ENCODE results near the gene ADPRHL1.
A peak's percentile ranks its signal among the peaks of the same experiment; 100 is the strongest.

Gene ADPRHL1

GRCh38 chr13:113394339-113394640 is 59.0 kb downstream of the ADPRHL1 start:
- Histone ChIP-seq H3K18ac (ENCODE audit: low read length) (no peak overlapping the region), H3K79me2 (ENCODE audit: control insufficient read depth, insufficient read depth, low read length, poor library complexity) (peaks cover 3% of the 10 kb centered on the region), H3K27me3 (ENCODE audit: insufficient read depth, low read length) (no peaks in the 10 kb centered on the region), H3K14ac (ENCODE audit: low read length) (no peak overlapping the region), H3K9ac (ENCODE audit: low read length) (no peak overlapping the region), H2BK12ac (ENCODE audit: low read length) (no peak overlapping the region), H2AK5ac (ENCODE audit: low read length) (no peak overlapping the region), H4K12ac (ENCODE audit: low read depth, low read length) (no peak overlapping the region), H3K36me3 (ENCODE audit: control insufficient read depth in 1 of 2, insufficient read depth in 2 of 2, low read length in 2 of 2) (no peaks in the 10 kb centered on the region), H2BK120ac (ENCODE audit: insufficient read depth, low read length, poor library complexity) (no peak overlapping the region), H2AFZ (ENCODE audit: insufficient read depth, low read length, poor library complexity) (peak overlapping the region; percentile 67), H3K27ac (ENCODE audit: low read depth, low read length) (no peak overlapping the region), H3K4me3 (ENCODE audit: low read depth, low read length) (no peak overlapping the region), H3K4ac (ENCODE audit: low read depth, low read length) (no peak overlapping the region), H2BK5ac (ENCODE audit: low read depth, low read length, poor library complexity) (no peak overlapping the region), H4K91ac (ENCODE audit: low read depth, low read length) (no peak overlapping the region), H3K4me2 (ENCODE audit: low read length) (peak overlapping the region; percentile 50), H3K9me3 (ENCODE audit: insufficient read depth, low read depth, low read length) (no peaks in the 10 kb centered on the region), H4K8ac (ENCODE audit: low read depth, low read length) (no peak overlapping the region), H3K79me1 (ENCODE audit: low read length) (peaks cover 6% of the 10 kb centered on the region), H3K23ac (ENCODE audit: low read length) (no peak overlapping the region), H3K4me1 (ENCODE audit: control insufficient read depth in 1 of 2, insufficient read depth in 2 of 2, low read length in 2 of 2) (peaks cover 10 to 17% of the 10 kb centered on the region in 2 experiments)
- DNase-seq, result no peak
- WGBS (ENCODE audit: extremely low coverage, insufficient coverage, insufficient read length), result no CpG with 5 or more reads among the region's 13 CpGs

DNA sequence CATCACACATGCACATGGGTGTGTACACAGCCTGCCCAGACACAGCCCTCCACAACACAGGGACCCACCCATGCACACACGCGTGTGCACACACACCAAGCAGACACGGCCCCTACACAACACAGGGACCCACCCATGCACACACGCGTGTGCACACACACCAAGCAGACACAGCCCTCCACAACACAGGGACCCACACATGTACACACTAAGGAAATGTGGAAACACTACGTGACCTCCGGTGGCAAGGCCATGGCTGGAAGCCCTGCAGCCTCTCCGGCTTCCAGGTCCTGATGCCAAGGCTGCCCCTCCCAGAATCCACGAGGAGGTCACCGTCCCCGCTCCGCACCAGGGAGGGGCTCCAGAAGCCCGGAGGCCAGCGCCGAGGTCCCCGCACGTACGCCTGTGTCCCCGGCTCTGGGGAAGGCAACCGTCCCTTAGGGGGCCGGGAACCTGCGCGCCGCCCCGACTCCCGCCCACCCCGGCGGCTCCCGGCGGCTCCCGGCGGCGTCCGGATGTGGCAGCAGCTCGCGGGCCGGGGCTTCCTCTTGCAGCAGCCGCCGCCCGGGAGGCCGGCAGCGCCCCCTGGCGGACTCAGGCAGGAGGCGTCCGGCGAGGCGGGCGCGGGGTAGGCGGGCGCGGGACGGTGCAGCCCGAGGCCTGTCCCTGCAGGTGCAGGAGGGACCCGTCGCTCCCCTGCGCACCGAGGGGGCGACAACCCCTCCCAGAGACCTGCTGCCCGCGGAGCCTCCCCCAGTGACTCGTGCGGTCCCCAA is 59.5 kb downstream of the ADPRHL1 start:
- peak overlapping the region; percentile 2 for H3K4ac ChIP-seq (ENCODE audit: low read depth, low read length)
- no CpG with 5 or more reads among the region's 63 CpGs for WGBS (ENCODE audit: extremely low coverage, insufficient coverage, insufficient read length)
- peaks cover 6% of the 10 kb centered on the region for H3K79me1 ChIP-seq (ENCODE audit: low read length)
- H3K18ac ChIP-seq (ENCODE audit: low read length), result peak overlapping the region; percentile 24
- no peaks in the 10 kb centered on the region for H3K36me3 ChIP-seq (ENCODE audit: control insufficient read depth in 1 of 2, insufficient read depth in 2 of 2, low read length in 2 of 2)
- no peak overlapping the region for H2BK12ac ChIP-seq (ENCODE audit: low read length)
- no peak overlapping the region for H3K27ac ChIP-seq (ENCODE audit: low read depth, low read length)
- H2AFZ ChIP-seq (ENCODE audit: insufficient read depth, low read length, poor library complexity), result peak overlapping the region; percentile 67
- no peak overlapping the region for H3K23ac ChIP-seq (ENCODE audit: low read length)
- H3K9me3 ChIP-seq (ENCODE audit: insufficient read depth, low read depth, low read length), result no peaks in the 10 kb centered on the region
- peak overlapping the region; percentile 31 for H4K12ac ChIP-seq (ENCODE audit: low read depth, low read length)
- H3K79me2 ChIP-seq (ENCODE audit: control insufficient read depth, insufficient read depth, low read length, poor library complexity), result peaks cover 3% of the 10 kb centered on the region
- H3K4me1 ChIP-seq (ENCODE audit: control insufficient read depth in 1 of 2, insufficient read depth in 2 of 2, low read length in 2 of 2), result peaks cover 10 to 15% of the 10 kb centered on the region in 2 experiments
- H2BK5ac ChIP-seq (ENCODE audit: low read depth, low read length, poor library complexity), result no peak overlapping the region
- peak overlapping the region; percentile 42 for H4K91ac ChIP-seq (ENCODE audit: low read depth, low read length)
- H3K14ac ChIP-seq (ENCODE audit: low read length), result peak overlapping the region; percentile 62
- no peaks in the 10 kb centered on the region for H3K27me3 ChIP-seq (ENCODE audit: insufficient read depth, low read length)
- H2AK5ac ChIP-seq (ENCODE audit: low read length), result no peak overlapping the region
- H3K9ac ChIP-seq (ENCODE audit: low read length), result peak overlapping the region; percentile 0
- peak; percentile 42 to 82 for DNase-seq
- peak overlapping the region; percentile 73 for H3K4me3 ChIP-seq (ENCODE audit: low read depth, low read length)
- H3K4me2 ChIP-seq (ENCODE audit: low read length), result peak overlapping the region; percentile 86
- H2BK120ac ChIP-seq (ENCODE audit: insufficient read depth, low read length, poor library complexity), result peak overlapping the region; percentile 27
- H4K8ac ChIP-seq (ENCODE audit: low read depth, low read length), result peak overlapping the region; percentile 69

GRCh38 chr13:113393226-113393562 is 60.1 kb downstream of the ADPRHL1 start:
- Histone ChIP-seq H3K79me2 (ENCODE audit: control insufficient read depth, insufficient read depth, low read length, poor library complexity) (peaks cover 3% of the 10 kb centered on the region), H3K4me3 (ENCODE audit: low read depth, low read length) (peak overlapping the region; percentile 73), H2BK5ac (ENCODE audit: low read depth, low read length, poor library complexity) (no peak overlapping the region), H3K18ac (ENCODE audit: low read length) (no peak overlapping the region), H4K8ac (ENCODE audit: low read depth, low read length) (peak overlapping the region; percentile 69), H4K12ac (ENCODE audit: low read depth, low read length) (no peak overlapping the region), H3K14ac (ENCODE audit: low read length) (no peak overlapping the region), H3K27me3 (ENCODE audit: insufficient read depth, low read length) (no peaks in the 10 kb centered on the region), H3K9ac (ENCODE audit: low read length) (no peak overlapping the region), H3K4me2 (ENCODE audit: low read length) (no peak overlapping the region), H4K91ac (ENCODE audit: low read depth, low read length) (no peak overlapping the region), H3K27ac (ENCODE audit: low read depth, low read length) (no peak overlapping the region), H2BK120ac (ENCODE audit: insufficient read depth, low read length, poor library complexity) (no peak overlapping the region), H3K4ac (ENCODE audit: low read depth, low read length) (no peak overlapping the region), H3K79me1 (ENCODE audit: low read length) (peaks cover 6% of the 10 kb centered on the region), H3K9me3 (ENCODE audit: insufficient read depth, low read depth, low read length) (no peaks in the 10 kb centered on the region), H3K36me3 (ENCODE audit: control insufficient read depth in 1 of 2, insufficient read depth in 2 of 2, low read length in 2 of 2) (no peaks in the 10 kb centered on the region), H3K4me1 (ENCODE audit: control insufficient read depth in 1 of 2, insufficient read depth in 2 of 2, low read length in 2 of 2) (peaks cover 10 to 13% of the 10 kb centered on the region in 2 experiments), H2AFZ (ENCODE audit: insufficient read depth, low read length, poor library complexity) (no peak overlapping the region), H2AK5ac (ENCODE audit: low read length) (no peak overlapping the region), H2BK12ac (ENCODE audit: low read length) (no peak overlapping the region), H3K23ac (ENCODE audit: low read length) (no peak overlapping the region)
- no peak for DNase-seq
- no CpG with 5 or more reads among the region's 13 CpGs for WGBS (ENCODE audit: extremely low coverage, insufficient coverage, insufficient read length)

DNA sequence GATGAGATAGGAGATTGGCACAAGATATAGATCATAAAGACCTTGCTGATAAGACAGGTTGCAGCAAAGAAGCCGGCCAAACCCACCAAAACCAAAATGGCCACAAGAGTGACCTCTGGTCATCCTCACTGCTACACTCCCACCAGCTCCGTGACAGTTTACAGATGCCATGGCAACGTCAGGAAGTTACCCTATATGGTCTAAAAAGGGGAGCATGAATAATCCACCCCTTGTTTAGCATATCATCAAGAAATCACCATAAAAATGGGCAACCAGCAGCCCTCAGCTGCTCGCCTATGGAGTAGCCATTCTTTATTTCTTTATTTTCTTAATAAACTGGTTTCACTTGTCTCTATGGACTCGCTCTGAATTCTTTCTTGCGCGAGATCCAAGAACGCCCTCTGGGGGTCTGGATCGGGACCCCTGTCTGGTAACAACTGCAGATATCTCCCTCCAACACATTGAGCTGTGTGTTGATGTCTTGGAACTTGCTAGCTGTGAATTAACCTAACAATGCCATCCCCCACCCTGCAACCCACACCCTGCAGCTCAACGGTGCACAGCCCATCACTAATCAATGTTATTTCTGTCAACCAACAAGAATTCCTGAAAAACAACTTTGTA is 62.3 kb downstream of the ADPRHL1 start:
- H2BK12ac ChIP-seq (ENCODE audit: low read length), result no peak overlapping the region
- H3K27ac ChIP-seq (ENCODE audit: low read depth, low read length), result no peak overlapping the region
- no peaks in the 10 kb centered on the region for H3K9me3 ChIP-seq (ENCODE audit: insufficient read depth, low read depth, low read length)
- H3K18ac ChIP-seq (ENCODE audit: low read length), result no peak overlapping the region
- no peak overlapping the region for H3K4ac ChIP-seq (ENCODE audit: low read depth, low read length)
- no peak overlapping the region for H2BK120ac ChIP-seq (ENCODE audit: insufficient read depth, low read length, poor library complexity)
- H3K27me3 ChIP-seq (ENCODE audit: insufficient read depth, low read length), result no peaks in the 10 kb centered on the region
- no peak overlapping the region for H2AK5ac ChIP-seq (ENCODE audit: low read length)
- WGBS (ENCODE audit: extremely low coverage, insufficient coverage, insufficient read length), result no CpG with 5 or more reads among the region's 10 CpGs
- H4K8ac ChIP-seq (ENCODE audit: low read depth, low read length), result no peak overlapping the region
- no peak overlapping the region for H4K91ac ChIP-seq (ENCODE audit: low read depth, low read length)
- no peak overlapping the region for H3K23ac ChIP-seq (ENCODE audit: low read length)
- no peaks in the 10 kb centered on the region for H3K36me3 ChIP-seq (ENCODE audit: control insufficient read depth in 1 of 2, insufficient read depth in 2 of 2, low read length in 2 of 2)
- no peak overlapping the region for H3K4me3 ChIP-seq (ENCODE audit: low read depth, low read length)
- H3K9ac ChIP-seq (ENCODE audit: low read length), result no peak overlapping the region
- DNase-seq, result peak in 1 of 2 donors; percentile 43
- no peak overlapping the region for H3K4me2 ChIP-seq (ENCODE audit: low read length)
- peaks cover 3% of the 10 kb centered on the region for H3K79me1 ChIP-seq (ENCODE audit: low read length)
- no peak overlapping the region for H3K14ac ChIP-seq (ENCODE audit: low read length)
- H4K12ac ChIP-seq (ENCODE audit: low read depth, low read length), result no peak overlapping the region
- H2AFZ ChIP-seq (ENCODE audit: insufficient read depth, low read length, poor library complexity), result no peak overlapping the region
- peaks cover 5 to 6% of the 10 kb centered on the region in 2 experiments for H3K4me1 ChIP-seq (ENCODE audit: control insufficient read depth in 1 of 2, insufficient read depth in 2 of 2, low read length in 2 of 2)
- no peak overlapping the region for H2BK5ac ChIP-seq (ENCODE audit: low read depth, low read length, poor library complexity)
- peaks cover 3% of the 10 kb centered on the region for H3K79me2 ChIP-seq (ENCODE audit: control insufficient read depth, insufficient read depth, low read length, poor library complexity)

Data from trophoblast cell (in vitro differentiated cells and primary cell).